Endothelial cell of umbilical vein (primary cell): ENCODE data around the gene ADD2. TPM values are rescaled to one million over a fixed set of nuclear protein-coding genes. Genes with fewer than 3 reads are reported as not detected.

ENCODE experiments used
- BruUV-seq: library from RNA; stranded (reverse); fragments of 400-500 nt; replicated peaks from 2 replicates; lab custom pipeline; 2021; lab: Mats Ljungman, UMichigan
- CTCF ChIA-PET: fragments of 300-600, 350-600 bp; sonication (Branson Sonifier 250); formaldehyde crosslinking; loops from one replicate; lab custom pipeline; 2021; ENCODE audit warnings: antibody characterized with exemption, inconsistent platforms; lab: Charles Lee
- POLR2A ChIA-PET: fragments of 300-600, 350-600 bp; sonication (Branson Sonifier 250); formaldehyde crosslinking; loops from one replicate; lab custom pipeline; 2021; ENCODE audit warnings: antibody characterized with exemption, inconsistent platforms; lab: Charles Lee
- DNase-seq: peaks from one replicate; pipeline ENCODE4 v3.0.0-alpha.2; 2011; ENCODE audit warnings: low read depth, low spot score
- FAIRE-seq: peaks from 2 replicates; lab custom pipeline; 2011; peaks lifted over from hg19 to GRCh38; lab: Jason Lieb, UNC
- H2AFZ ChIP-seq: 2 replicates; pipeline ENCODE4 v1.6.0; 2012; ENCODE audit warnings: low read depth, low read length, control low read depth, inconsistent platforms
- H3K27ac ChIP-seq: 2 replicates; pipeline ENCODE4 v1.5.1; 2011; ENCODE audit warnings: low read depth, mild to moderate bottlenecking, control low read depth, low read length, moderate library complexity; ENCODE audit not compliant: insufficient read depth
- H3K27me3 ChIP-seq, 2 experiments: 2 replicates each; pipeline versions ENCODE4 v1.6.0 to v1.6.1; 2011; ENCODE audit warnings: low read length in 2 of 2, mixed read lengths in 1 of 2; ENCODE audit not compliant: control insufficient read depth in 2 of 2, insufficient read depth in 2 of 2
- H3K36me3 ChIP-seq, 2 experiments: 2 replicates in 1 of 2; 3 replicates in 1 of 2; pipeline ENCODE4 v1.5.1; 2011; ENCODE audit warnings: low read length in 2 of 2, mild to moderate bottlenecking in 1 of 2, moderate library complexity in 1 of 2; ENCODE audit not compliant: control insufficient read depth in 2 of 2, insufficient read depth in 2 of 2; ENCODE audit errors: extremely low read depth in 1 of 2
- H3K4me1 ChIP-seq: 3 replicates; pipeline ENCODE4 v1.5.1; 2011; ENCODE audit warnings: mild to moderate bottlenecking, low read length; ENCODE audit not compliant: control insufficient read depth, insufficient read depth; ENCODE audit errors: extremely low read depth
- H3K4me2 ChIP-seq: 2 replicates; pipeline ENCODE4 v1.6.1; 2011; ENCODE audit warnings: low read length, control low read depth, mixed read lengths; ENCODE audit not compliant: insufficient read depth
- H3K4me3 ChIP-seq, 3 experiments: fragments of 200-600 bp in 1 of 3; sonication (generic), shearing (Covaris generic) in 1 of 3; replicated peaks in 1 of 3; 2 replicates each; pipeline ENCODE4 v1.5.1; 2011 to 2016; ENCODE audit warnings: control low read depth in 3 of 3, low read length in 3 of 3, mild to moderate bottlenecking in 2 of 3, inconsistent platforms in 1 of 3, low read depth in 1 of 3, moderate library complexity in 1 of 3; ENCODE audit not compliant: insufficient read depth in 1 of 3
- H3K79me2 ChIP-seq: 2 replicates; pipeline ENCODE4 v1.6.0; 2012; ENCODE audit warnings: low read length, inconsistent platforms; ENCODE audit not compliant: control insufficient read depth, insufficient read depth
- H3K9ac ChIP-seq: replicated peaks from 2 replicates; pipeline ENCODE3; 2011; ENCODE audit warnings: low read length, control low read depth; ENCODE audit not compliant: insufficient read depth; ENCODE audit errors: extremely low read depth
- H3K9me1 ChIP-seq: replicated peaks from 3 replicates; pipeline ENCODE4 v1.6.0; 2011; ENCODE audit warnings: mild to moderate bottlenecking, low read length; ENCODE audit not compliant: control insufficient read depth, insufficient read depth; ENCODE audit errors: extremely low read depth
- H3K9me3 ChIP-seq: replicated peaks from 2 replicates; pipeline ENCODE4 v1.5.1; 2012; ENCODE audit warnings: low read length, inconsistent platforms; ENCODE audit not compliant: control insufficient read depth, insufficient read depth
- H4K20me1 ChIP-seq: replicated peaks from 2 replicates; pipeline ENCODE3; 2011; ENCODE audit warnings: mild to moderate bottlenecking, low read length; ENCODE audit not compliant: control insufficient read depth, insufficient read depth; ENCODE audit errors: extremely low read depth
- EZH2 ChIP-seq: IDR thresholded peaks from 2 replicates; pipeline ENCODE4 v1.6.1; 2012; ENCODE audit warnings: borderline replicate concordance, low read depth, mild to moderate bottlenecking, moderate library complexity, low read length, inconsistent platforms; ENCODE audit not compliant: severe bottlenecking
- FOS ChIP-seq: IDR thresholded peaks from 2 replicates; pipeline ENCODE4 v1.6.1; 2011; ENCODE audit warnings: mild to moderate bottlenecking, low read length, moderate library complexity, borderline replicate concordance; ENCODE audit not compliant: insufficient read depth
- GATA2 ChIP-seq: IDR thresholded peaks from 2 replicates; pipeline ENCODE4 v1.7.0; 2011; ENCODE audit warnings: low read depth, mild to moderate bottlenecking, moderate library complexity, mixed read lengths, low read length; ENCODE audit not compliant: insufficient read length, insufficient read depth
- JUN ChIP-seq: IDR thresholded peaks from 2 replicates; pipeline ENCODE4 v1.6.1; 2011; ENCODE audit warnings: borderline replicate concordance, low read depth; ENCODE audit not compliant: insufficient read length, insufficient read depth
- MYC ChIP-seq: IDR thresholded peaks from one replicate; pipeline ENCODE4 v1.6.1; 2011; ENCODE audit warnings: mild to moderate bottlenecking, low read depth, low read length
- POLR2A ChIP-seq: IDR thresholded peaks from 2 replicates; pipeline ENCODE4 v1.6.1; 2012; ENCODE audit warnings: low read depth, mild to moderate bottlenecking, control low read depth, low read length
- POLR2AphosphoS5 ChIP-seq: IDR thresholded peaks from 2 replicates; pipeline ENCODE4 v1.6.1; 2012; ENCODE audit warnings: low read depth, mild to moderate bottlenecking, control low read depth, low read length, moderate library complexity; ENCODE audit not compliant: insufficient read depth
- dilution Hi-C: fragments of 300-500 bp; cut with MboI; formaldehyde crosslinking; loops from one replicate; pipeline ENCODE4 v1.15.0; 2019; ENCODE audit warnings: low sequenced_read_pairs; ENCODE audit not compliant: extremely low pct_ligation_motif_present
- intact Hi-C: fragments of 100-400 bp; cut with micrococcal nuclease; formaldehyde crosslinking; loops from one replicate; pipeline ENCODE4 v1.10.0; 2022
- polyA plus RNA-seq, 4 experiments: library from polyadenylated mRNA; depleted of rRNA in 3 of 4; stranded (reverse) in 3 of 4; unstranded in 1 of 4; fragments of >200 nt; gene quantifications; 2 replicates each; pipeline versions ENCODE4 v1.2.1 to v1.2.3, GENCODE V29; 2011 to 2012; ENCODE audit warnings: missing spikeins in 1 of 4
- total RNA-seq: library from RNA; stranded (reverse); gene quantifications from 2 replicates; pipeline ENCODE4 v1.2.3, GENCODE V29; 2021
- TF ChIP-seq, protein P1 (sequence below), 2 donors: IDR thresholded peaks; 1 replicate in 1 of 2; 2 replicates in 1 of 2; pipeline ENCODE4 v1.5.1; 2011; ENCODE audit warnings: low read length in 2 of 2, mild to moderate bottlenecking in 2 of 2, moderate library complexity in 2 of 2, control low read depth in 1 of 2, inconsistent platforms in 1 of 2, low read depth in 1 of 2; ENCODE audit not compliant: insufficient read depth in 1 of 2; ENCODE audit errors: extremely low read depth in 1 of 2
- TF ChIP-seq, protein P2 (sequence below): IDR thresholded peaks from 2 replicates; pipeline ENCODE4 v1.6.1; 2011; ENCODE audit not compliant: insufficient read depth, insufficient read length

ADD2 gene
- total and polyA plus RNA-seq, 2 donors (not counting 3 experiments of a cell fraction or from before 2014, with no cell fraction given): 0.17 TPM; not detected in 1

DNA sequence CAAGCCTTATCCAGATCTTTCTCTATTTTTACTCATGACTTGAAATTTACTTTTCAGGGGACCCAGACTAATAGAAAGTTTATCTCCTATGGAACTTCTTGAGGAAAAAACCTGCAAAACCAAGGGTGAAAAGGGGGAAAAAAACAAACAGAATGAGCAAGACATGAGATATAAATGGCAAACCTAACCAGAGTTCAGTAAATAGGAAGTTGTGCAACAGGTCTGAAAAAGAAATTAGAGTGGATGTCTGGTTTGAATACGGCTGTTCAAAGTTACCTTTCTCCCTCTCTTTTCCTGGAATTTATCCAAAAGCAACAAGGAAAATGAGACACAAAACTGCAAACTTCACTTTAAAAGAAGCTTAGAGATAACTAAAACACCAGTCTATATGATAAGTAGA is 135.6 kb downstream of the ADD2 start:
- Histone ChIP-seq H3K4me3 (no peak overlapping the region), H3K4me2 (no peak overlapping the region), H4K20me1 (no peaks in the 10 kb centered on the region), H3K27ac (no peak overlapping the region), H3K27me3 (peaks cover 29 to 52% of the 10 kb centered on the region in 2 experiments), H3K4me1 (no peaks in the 10 kb centered on the region), H3K36me3 (no peaks in the 10 kb centered on the region), H3K9me1 (no peaks in the 10 kb centered on the region), H2AFZ (no peak overlapping the region), H3K9ac (no peak overlapping the region), H3K9me3 (no peaks in the 10 kb centered on the region), H3K79me2 (no peaks in the 10 kb centered on the region)
- dilution Hi-C loops (no loop called here), intact Hi-C loops (no loop called here)
- FAIRE-seq (no peak), DNase-seq (no peak)
- no TSS peak for BruUV-seq
- ChIA-PET CTCF (interaction anchor here (1.3 kb wide), 1 partner anchor 14 kb away, joined by 3 read pairs; no protein-coding TSS in a partner anchor), POLR2A (no interaction called here)
- TF ChIP-seq EZH2 (no peak), MYC (no peak), POLR2AphosphoS5 (no peak), FOS (no peak), JUN (no peak), GATA2 (no peak), POLR2A (no peak)
- TF ChIP-seq, protein P1, sequence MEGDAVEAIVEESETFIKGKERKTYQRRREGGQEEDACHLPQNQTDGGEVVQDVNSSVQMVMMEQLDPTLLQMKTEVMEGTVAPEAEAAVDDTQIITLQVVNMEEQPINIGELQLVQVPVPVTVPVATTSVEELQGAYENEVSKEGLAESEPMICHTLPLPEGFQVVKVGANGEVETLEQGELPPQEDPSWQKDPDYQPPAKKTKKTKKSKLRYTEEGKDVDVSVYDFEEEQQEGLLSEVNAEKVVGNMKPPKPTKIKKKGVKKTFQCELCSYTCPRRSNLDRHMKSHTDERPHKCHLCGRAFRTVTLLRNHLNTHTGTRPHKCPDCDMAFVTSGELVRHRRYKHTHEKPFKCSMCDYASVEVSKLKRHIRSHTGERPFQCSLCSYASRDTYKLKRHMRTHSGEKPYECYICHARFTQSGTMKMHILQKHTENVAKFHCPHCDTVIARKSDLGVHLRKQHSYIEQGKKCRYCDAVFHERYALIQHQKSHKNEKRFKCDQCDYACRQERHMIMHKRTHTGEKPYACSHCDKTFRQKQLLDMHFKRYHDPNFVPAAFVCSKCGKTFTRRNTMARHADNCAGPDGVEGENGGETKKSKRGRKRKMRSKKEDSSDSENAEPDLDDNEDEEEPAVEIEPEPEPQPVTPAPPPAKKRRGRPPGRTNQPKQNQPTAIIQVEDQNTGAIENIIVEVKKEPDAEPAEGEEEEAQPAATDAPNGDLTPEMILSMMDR (IDR thresholded peaks at IDR 0.05; ENCODE audit: extremely low read depth in 1 of 2, insufficient read depth in 1 of 2, low read depth in 1 of 2, low read length in 2 of 2): no peak
- TF ChIP-seq, protein P2, sequence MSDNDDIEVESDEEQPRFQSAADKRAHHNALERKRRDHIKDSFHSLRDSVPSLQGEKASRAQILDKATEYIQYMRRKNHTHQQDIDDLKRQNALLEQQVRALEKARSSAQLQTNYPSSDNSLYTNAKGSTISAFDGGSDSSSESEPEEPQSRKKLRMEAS: no peak
